ENCODE data around the gene ZNF775. TPM values are rescaled to one million over a fixed set of nuclear protein-coding genes. Genes with fewer than 3 reads are reported as not detected.

ZNF775 gene
- total RNA-seq, 1 experiment from 2014 or later: 1.7 TPM

DNA sequence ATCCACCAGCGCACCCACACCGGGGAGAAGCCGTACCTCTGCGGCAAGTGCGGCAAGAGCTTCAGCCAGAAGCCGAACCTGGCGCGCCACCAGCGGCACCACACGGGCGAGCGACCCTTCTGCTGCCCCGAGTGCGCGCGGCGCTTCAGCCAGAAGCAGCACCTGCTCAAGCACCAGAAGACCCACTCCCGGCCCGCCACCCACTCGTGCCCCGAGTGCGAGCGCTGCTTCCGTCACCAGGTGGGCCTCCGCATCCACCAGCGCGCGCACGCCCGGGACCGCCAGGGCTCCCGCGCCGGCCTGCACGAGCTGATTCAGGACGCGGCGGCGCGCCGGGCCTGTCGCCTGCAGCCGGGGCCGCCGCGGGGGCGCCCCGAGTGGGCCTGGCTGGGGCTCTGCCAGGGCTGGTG, 17.7 kb downstream of the ZNF775 start:
- ChIA-PET CTCF (no interaction called here), POLR2A (no interaction called here)
- Mint-ChIP-seq H3K27me3 (ENCODE audit: insufficient read depth, unreplicated experiment) (no peaks in the 10 kb centered on the region), H3K4me3 (ENCODE audit: unreplicated experiment) (no peak overlapping the region), H3K9me3 (ENCODE audit: unreplicated experiment) (no peaks in the 10 kb centered on the region), H3K27ac (ENCODE audit: low read depth, unreplicated experiment) (no peak overlapping the region), H3K36me3 (ENCODE audit: insufficient read depth, unreplicated experiment) (peaks cover 9% of the 10 kb centered on the region), H3K4me1 (ENCODE audit: insufficient read depth, unreplicated experiment) (peaks cover 18% of the 10 kb centered on the region)
- no TSS peak for BruUV-seq (replicated peaks)
- TF ChIP-seq, protein P1, sequence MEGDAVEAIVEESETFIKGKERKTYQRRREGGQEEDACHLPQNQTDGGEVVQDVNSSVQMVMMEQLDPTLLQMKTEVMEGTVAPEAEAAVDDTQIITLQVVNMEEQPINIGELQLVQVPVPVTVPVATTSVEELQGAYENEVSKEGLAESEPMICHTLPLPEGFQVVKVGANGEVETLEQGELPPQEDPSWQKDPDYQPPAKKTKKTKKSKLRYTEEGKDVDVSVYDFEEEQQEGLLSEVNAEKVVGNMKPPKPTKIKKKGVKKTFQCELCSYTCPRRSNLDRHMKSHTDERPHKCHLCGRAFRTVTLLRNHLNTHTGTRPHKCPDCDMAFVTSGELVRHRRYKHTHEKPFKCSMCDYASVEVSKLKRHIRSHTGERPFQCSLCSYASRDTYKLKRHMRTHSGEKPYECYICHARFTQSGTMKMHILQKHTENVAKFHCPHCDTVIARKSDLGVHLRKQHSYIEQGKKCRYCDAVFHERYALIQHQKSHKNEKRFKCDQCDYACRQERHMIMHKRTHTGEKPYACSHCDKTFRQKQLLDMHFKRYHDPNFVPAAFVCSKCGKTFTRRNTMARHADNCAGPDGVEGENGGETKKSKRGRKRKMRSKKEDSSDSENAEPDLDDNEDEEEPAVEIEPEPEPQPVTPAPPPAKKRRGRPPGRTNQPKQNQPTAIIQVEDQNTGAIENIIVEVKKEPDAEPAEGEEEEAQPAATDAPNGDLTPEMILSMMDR (IDR thresholded peaks at IDR 0.05; ENCODE audit: unreplicated experiment): no peak
- intact Hi-C loops (cut with micrococcal nuclease): no loop called here
- DNase-seq (ENCODE audit: unreplicated experiment): no peak

DNA sequence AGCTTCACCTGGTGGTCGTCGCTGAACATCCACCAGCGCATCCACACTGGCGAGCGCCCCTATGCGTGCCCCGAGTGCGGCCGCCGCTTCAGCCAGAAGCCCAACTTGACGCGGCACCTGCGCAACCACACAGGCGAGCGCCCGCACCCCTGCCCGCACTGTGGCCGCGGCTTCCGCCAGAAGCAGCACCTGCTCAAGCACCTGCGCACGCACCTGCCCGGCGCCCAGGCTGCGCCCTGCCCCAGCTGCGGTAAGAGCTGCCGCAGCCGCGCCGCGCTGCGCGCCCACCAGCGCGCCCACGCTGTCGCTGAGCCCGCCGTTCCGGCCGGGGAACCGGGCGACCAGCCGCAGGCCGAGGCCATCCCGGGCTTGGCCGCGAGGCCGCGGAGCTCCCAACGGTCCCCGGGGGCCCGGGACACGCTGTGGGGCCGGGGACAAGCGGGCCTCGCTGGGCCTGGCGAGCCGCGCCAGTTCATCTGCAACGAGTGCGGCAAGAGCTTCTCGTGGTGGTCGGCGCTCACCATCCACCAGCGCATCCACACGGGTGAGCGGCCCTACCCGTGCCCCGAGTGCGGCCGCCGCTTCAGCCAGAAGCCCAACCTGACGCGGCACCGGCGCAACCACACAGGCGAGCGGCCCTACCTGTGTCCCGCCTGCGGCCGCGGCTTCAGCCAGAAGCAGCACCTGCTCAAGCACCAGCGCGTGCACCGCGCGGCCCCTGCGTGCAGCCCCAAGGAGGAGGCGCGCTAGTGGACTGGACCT, 18.4 kb downstream of the ZNF775 start:
- Mint-ChIP-seq H3K27me3 (ENCODE audit: insufficient read depth, unreplicated experiment) (no peaks in the 10 kb centered on the region), H3K36me3 (ENCODE audit: insufficient read depth, unreplicated experiment) (peaks cover 9% of the 10 kb centered on the region), H3K4me3 (ENCODE audit: unreplicated experiment) (no peak overlapping the region), H3K4me1 (ENCODE audit: insufficient read depth, unreplicated experiment) (peaks cover 18% of the 10 kb centered on the region), H3K9me3 (ENCODE audit: unreplicated experiment) (no peaks in the 10 kb centered on the region), H3K27ac (ENCODE audit: low read depth, unreplicated experiment) (no peak overlapping the region)
- BruUV-seq (replicated peaks): no TSS peak
- TF ChIP-seq, protein P1 (IDR thresholded peaks at IDR 0.05; ENCODE audit: unreplicated experiment): no peak
- POLR2A ChIA-PET: no interaction called here
- DNase-seq (ENCODE audit: unreplicated experiment): no peak
- intact Hi-C loops (cut with micrococcal nuclease): no loop called here
- CTCF ChIA-PET: no interaction called here

DNA sequence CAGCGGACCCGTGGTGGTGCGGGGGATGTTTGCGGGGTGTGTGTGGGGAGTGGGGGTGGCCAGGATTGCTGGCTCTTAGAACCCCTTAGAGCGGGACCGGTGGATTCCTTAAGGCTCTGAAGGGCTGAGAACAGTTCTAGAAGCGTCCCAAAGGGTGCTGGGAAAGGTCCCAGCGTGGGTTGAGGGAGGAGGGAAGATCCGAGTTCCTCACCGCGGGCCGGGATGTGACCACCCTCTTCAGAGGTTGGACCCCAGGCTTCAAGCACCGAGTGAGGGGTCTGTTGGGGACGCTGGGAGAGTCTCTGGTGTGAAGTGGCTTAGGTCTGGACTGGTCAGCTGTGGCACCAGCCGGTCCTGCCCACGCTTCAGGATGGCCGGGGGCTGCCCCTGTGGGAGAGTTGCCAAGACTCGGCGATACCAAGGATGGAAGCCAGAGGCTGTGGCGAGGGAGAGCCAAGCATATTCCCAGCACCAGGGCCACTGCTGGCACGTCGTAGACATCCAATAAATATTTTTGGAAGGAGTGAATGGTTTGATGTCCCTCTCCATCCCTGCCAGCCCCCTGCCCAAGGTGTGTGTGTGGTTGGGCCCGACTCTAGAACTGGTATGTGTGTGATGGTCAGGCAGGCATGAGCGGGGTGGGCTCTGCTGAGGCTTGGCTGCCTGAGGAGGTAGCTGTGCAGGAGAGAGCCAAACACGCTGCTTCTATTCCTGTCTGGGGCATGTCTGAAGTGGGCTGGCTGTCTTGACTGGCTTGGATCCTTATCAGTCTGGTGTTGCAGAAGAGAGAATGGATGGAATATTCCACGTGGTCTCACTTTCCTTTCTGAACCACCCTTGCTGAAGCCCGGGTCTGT, 19.2 kb downstream of the ZNF775 start:
- BruUV-seq (replicated peaks): no TSS peak
- TF ChIP-seq, protein P1 (IDR thresholded peaks at IDR 0.05; ENCODE audit: unreplicated experiment): no peak
- ChIA-PET CTCF (interaction anchor here (2.3 kb wide), 1 partner anchor 43 kb away, joined by 6 read pairs; no protein-coding TSS in a partner anchor), POLR2A (no interaction called here)
- intact Hi-C loops (cut with micrococcal nuclease): no loop called here
- Mint-ChIP-seq H3K4me3 (ENCODE audit: unreplicated experiment) (no peak overlapping the region), H3K27me3 (ENCODE audit: insufficient read depth, unreplicated experiment) (no peaks in the 10 kb centered on the region), H3K36me3 (ENCODE audit: insufficient read depth, unreplicated experiment) (peaks cover 9% of the 10 kb centered on the region), H3K27ac (ENCODE audit: low read depth, unreplicated experiment) (no peak overlapping the region), H3K4me1 (ENCODE audit: insufficient read depth, unreplicated experiment) (peaks cover 18% of the 10 kb centered on the region), H3K9me3 (ENCODE audit: unreplicated experiment) (no peaks in the 10 kb centered on the region)
- no peak for DNase-seq (ENCODE audit: unreplicated experiment)

DNA sequence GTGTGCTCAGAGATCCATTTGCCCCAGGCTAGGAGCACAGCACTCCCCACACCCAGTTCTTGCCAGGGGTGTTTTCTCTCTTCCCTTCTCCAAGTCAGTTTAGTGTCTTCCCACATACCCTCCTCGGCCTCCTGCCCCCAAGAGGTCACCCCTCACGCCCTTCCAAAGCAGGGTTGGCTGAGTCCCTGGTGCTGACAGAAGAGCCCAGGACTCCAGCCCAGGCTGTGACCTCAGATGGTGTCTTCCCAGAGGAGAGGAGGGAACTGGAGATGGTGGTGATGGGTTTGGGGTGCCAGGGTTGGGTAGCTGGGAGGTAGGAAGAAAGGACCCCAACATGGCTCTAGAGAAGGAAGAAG, 19.8 kb downstream of the ZNF775 start:
- ChIA-PET POLR2A (no interaction called here), CTCF (interaction anchor here (0.8 to 2.3 kb wide), 2 partner anchors 30 to 43 kb away, joined by 3 to 6 read pairs; no protein-coding TSS in a partner anchor)
- peaks cover 9% of the 10 kb centered on the region for H3K36me3 Mint-ChIP-seq (ENCODE audit: insufficient read depth, unreplicated experiment)
- no peak for DNase-seq (ENCODE audit: unreplicated experiment)
- no TSS peak for BruUV-seq (replicated peaks)
- TF ChIP-seq, protein P1 (IDR thresholded peaks at IDR 0.05; ENCODE audit: unreplicated experiment): no peak
- intact Hi-C loops (cut with micrococcal nuclease): no loop called here
- peaks cover 18% of the 10 kb centered on the region for H3K4me1 Mint-ChIP-seq (ENCODE audit: insufficient read depth, unreplicated experiment)
- H3K4me3 Mint-ChIP-seq (ENCODE audit: unreplicated experiment): no peak overlapping the region
- H3K9me3 Mint-ChIP-seq (ENCODE audit: unreplicated experiment): no peaks in the 10 kb centered on the region
- H3K27ac Mint-ChIP-seq (ENCODE audit: low read depth, unreplicated experiment): no peak overlapping the region
- no peaks in the 10 kb centered on the region for H3K27me3 Mint-ChIP-seq (ENCODE audit: insufficient read depth, unreplicated experiment)

Data from MCF 10A (cell line).